ENCODE results near the gene CLCN6.

- TF ChIP-seq CTCF (IDR thresholded peaks at IDR 0.05) (no peak), POLR2A (IDR thresholded peaks at IDR 0.05) (no peak)
Observed at GRCh38 chr1:11761988-11762406, 44.0 kb upstream of the CLCN6 start, which contains the start of gene C1orf167.

All from right lobe of liver (tissue), 4 donors.